Heart left ventricle (tissue), 16 donors: ENCODE results near the gene NLRP9. TPM values are rescaled to one million over a fixed set of nuclear protein-coding genes. Genes with fewer than 3 reads are reported as not detected.

Source experiments
- ATAC-seq, 4 donors: fragments of 200-7000 bp; cut with Tn5 transposase; one replicate each; pipeline ENCODE4 v1.9.1; 2020 to 2022; ENCODE audit warnings: moderate library complexity in 4 of 4, mild to moderate bottlenecking in 3 of 4, moderate number of reproducible peaks in 1 of 4
- DNase-seq, 5 donors: peaks; one replicate each; pipeline ENCODE4 v3.0.0-alpha.2; 2020
- H3K27ac ChIP-seq, 12 donors: fragments of 200-600 bp; sonication (generic) in 4 of 12; one replicate each; pipeline versions ENCODE4 v1.5.0 to v1.8.0; 2016 to 2022; ENCODE audit warnings: mild to moderate bottlenecking in 2 of 12
- H3K27me3 ChIP-seq, 9 donors: fragments of 200-600 bp; sonication (generic) in 2 of 9; one replicate each; pipeline versions ENCODE4 v1.5.1 to v1.8.0; 2016 to 2022; ENCODE audit warnings: mild to moderate bottlenecking in 3 of 9
- H3K36me3 ChIP-seq, 9 donors: fragments of 200-600 bp; sonication (generic) in 2 of 9; one replicate each; pipeline versions ENCODE4 v1.5.0 to v1.8.0; 2018 to 2022; ENCODE audit warnings: mild to moderate bottlenecking in 2 of 9
- H3K4me1 ChIP-seq, 12 donors: fragments of 200-600 bp; sonication (generic) in 4 of 12; one replicate each; pipeline versions ENCODE4 v1.5.0 to v1.8.0; 2016 to 2022; ENCODE audit warnings: mild to moderate bottlenecking in 3 of 12
- H3K4me3 ChIP-seq, 12 donors: fragments of 200-600 bp; sonication (generic) in 4 of 12; one replicate each; pipeline versions ENCODE4 v1.5.0 to v1.8.0; 2017 to 2022; ENCODE audit warnings: mild to moderate bottlenecking in 9 of 12, moderate library complexity in 4 of 12
- H3K9me3 ChIP-seq, 12 donors: fragments of 200-600 bp; sonication (generic) in 4 of 12; one replicate each; pipeline versions ENCODE4 v1.5.0 to v1.8.0; 2016 to 2022; ENCODE audit warnings: mild to moderate bottlenecking in 1 of 12
- POLR2A ChIP-seq, 2 donors: fragments of 450-650 bp; IDR thresholded peaks; one replicate each; pipeline ENCODE4 v1.6.1; 2017; ENCODE audit warnings: antibody characterized with exemption in 2 of 2, mild to moderate bottlenecking in 2 of 2, moderate library complexity in 2 of 2
- WGBS, 4 donors: extraction: QIAGEN DNeasy Blood & Tissue Kit in 2 of 4; methylation state at CpG; one replicate each; pipeline versions ENCODE4 v1.1.5 to v1.1.7; 2013 to 2018; 5-methylcytosine and 5-hydroxymethylcytosine counted together
- intact Hi-C, 10 donors: fragments of 100-400 bp; cut with DNase I; formaldehyde crosslinking; loops; one replicate each; pipeline versions ENCODE4 v1.11.1 to v1.14.2; 2022
- polyA plus RNA-seq, 2 donors: library from polyadenylated mRNA; stranded (reverse); fragments of 200-250 nt; gene quantifications; one replicate each; pipeline ENCODE4 v1.2.3, GENCODE V29; 2013
- total RNA-seq, 9 donors: library from RNA; depleted of rRNA in 2 of 9; stranded (reverse); fragments of >200 nt in 2 of 9; fragmentation: NEBNext Ultra II Directional in 3 of 9; extraction: Animal tissue kit (Norgen Biotek cat#: 25700) in 3 of 9; gene quantifications; one replicate each; pipeline versions ENCODE4 v1.1.0 to v1.2.4, GENCODE V29; 2016 to 2023
- TF ChIP-seq, protein P1 (sequence below), 12 donors: fragments of 200-600 bp; sonication (generic) in 4 of 12; IDR thresholded peaks; one replicate each; pipeline versions ENCODE4 v1.5.0 to v1.8.0; 2018 to 2022; ENCODE audit warnings: antibody characterized with exemption in 12 of 12, mild to moderate bottlenecking in 5 of 12
- donor health status: ischemic (EF 13 %, LVEDD 7.1; RV severe dilation, severe dysfunction).
- donor health status: healthy with polysubstance abuse.
- donor health status: DM: no; HTN: yes; CAD: no.
- donor health status: DM: no; HTN: no; CAD: no.
- donor health status: ischemic (EF 25% LVEDD 6.9; RV normal size, moderate dysfunction).
- donor health status: ischemic (EF 25% LVEDD 5.7; RV mildly dilated, moderate dysfunction).
- donor health status: healthy.
- donor health status: DM: yes; HTN: yes; CAD: no.
- donor health status: ischemic (EF 35%, LVEDD 5.7; RV mildly dilated, moderate dysfunction).
- donor health status: nonischemic (EF 11% LVEDD 7.7; RV severe dilation, severe dysfunction).
- donor health status: DM: yes; HTN: yes; CAD: no.
- donor health status: PGD.
- donor health status: ischemic (EF 29% LVEDD 5.4; RV normal size, mild dysfunction).
- donor health status: nonischemic (EF 23%, LVEDD 6.1; RV moderate dilation, normal function).

NLRP9 gene
- total and polyA plus RNA-seq, 11 donors, result not detected

GRCh38 chr19:55699221-55699620 lies 39.0 kb downstream of the NLRP9 start:
- Histone ChIP-seq H3K4me1 (peaks cover 0 to 5% (median 0%) of the 10 kb centered on the region in 12 donors), H3K27me3 (no peaks in the 10 kb centered on the region), H3K36me3 (peaks cover 0 to 68% (median 55%) of the 10 kb centered on the region in 9 donors), H3K9me3 (no peaks in the 10 kb centered on the region), H3K27ac (no peak overlapping the region), H3K4me3 (no peak overlapping the region)
- TF ChIP-seq, protein P1, sequence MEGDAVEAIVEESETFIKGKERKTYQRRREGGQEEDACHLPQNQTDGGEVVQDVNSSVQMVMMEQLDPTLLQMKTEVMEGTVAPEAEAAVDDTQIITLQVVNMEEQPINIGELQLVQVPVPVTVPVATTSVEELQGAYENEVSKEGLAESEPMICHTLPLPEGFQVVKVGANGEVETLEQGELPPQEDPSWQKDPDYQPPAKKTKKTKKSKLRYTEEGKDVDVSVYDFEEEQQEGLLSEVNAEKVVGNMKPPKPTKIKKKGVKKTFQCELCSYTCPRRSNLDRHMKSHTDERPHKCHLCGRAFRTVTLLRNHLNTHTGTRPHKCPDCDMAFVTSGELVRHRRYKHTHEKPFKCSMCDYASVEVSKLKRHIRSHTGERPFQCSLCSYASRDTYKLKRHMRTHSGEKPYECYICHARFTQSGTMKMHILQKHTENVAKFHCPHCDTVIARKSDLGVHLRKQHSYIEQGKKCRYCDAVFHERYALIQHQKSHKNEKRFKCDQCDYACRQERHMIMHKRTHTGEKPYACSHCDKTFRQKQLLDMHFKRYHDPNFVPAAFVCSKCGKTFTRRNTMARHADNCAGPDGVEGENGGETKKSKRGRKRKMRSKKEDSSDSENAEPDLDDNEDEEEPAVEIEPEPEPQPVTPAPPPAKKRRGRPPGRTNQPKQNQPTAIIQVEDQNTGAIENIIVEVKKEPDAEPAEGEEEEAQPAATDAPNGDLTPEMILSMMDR (IDR thresholded peaks at IDR 0.05), result no peak
- no peak for TF ChIP-seq POLR2A (IDR thresholded peaks at IDR 0.05)
- intact Hi-C loops, result no loop called here
- 79 to 84% (median 81%) methylated on average over 11 of the region's 11 CpGs for WGBS, 4 donors
- DNase-seq, result peak in 1 of 5 donors; percentile 18
- ATAC-seq, result no peak

DNA sequence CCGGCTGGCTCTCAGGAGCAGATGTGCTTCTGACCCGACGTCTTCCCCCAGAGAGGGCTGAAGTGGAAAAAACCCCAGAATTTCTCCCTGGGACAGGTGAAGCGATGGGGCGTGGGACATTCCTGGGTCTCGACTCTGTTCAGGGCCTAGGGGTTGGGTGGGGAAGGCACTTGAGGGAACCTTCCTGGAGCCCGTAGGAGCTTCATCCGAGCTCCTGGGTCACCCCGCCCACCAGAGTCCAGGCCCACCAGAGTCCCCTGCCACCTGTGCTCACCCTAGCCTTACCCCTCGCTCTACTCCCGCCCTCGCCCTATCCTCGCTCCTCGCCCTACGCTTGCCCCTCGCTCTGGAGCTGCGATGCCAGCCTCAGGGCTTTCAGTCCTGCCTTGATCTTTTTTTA lies 39.9 kb downstream of the NLRP9 start:
- intact Hi-C loops, result no loop called here
- Histone ChIP-seq H3K36me3 (peaks cover 0 to 77% (median 64%) of the 10 kb centered on the region in 9 donors), H3K9me3 (no peaks in the 10 kb centered on the region), H3K4me1 (no peaks in the 10 kb centered on the region), H3K27me3 (no peaks in the 10 kb centered on the region), H3K27ac (no peak overlapping the region), H3K4me3 (no peak overlapping the region)
- WGBS, 4 donors, result 92 to 97% (median 95%) methylated on average over 15 to 17 of the region's 17 CpGs
- TF ChIP-seq, protein P1 (IDR thresholded peaks at IDR 0.05), result no peak
- no peak for TF ChIP-seq POLR2A (IDR thresholded peaks at IDR 0.05)
- peak in 1 of 5 donors; percentile 8 for DNase-seq
- peak in 1 of 4 donors; percentile 23 for ATAC-seq

GRCh38 chr19:55697698-55698097 lies 40.5 kb downstream of the NLRP9 start:
- Histone ChIP-seq H3K9me3 (no peaks in the 10 kb centered on the region), H3K36me3 (peaks cover 0 to 83% (median 70%) of the 10 kb centered on the region in 9 donors), H3K27me3 (no peaks in the 10 kb centered on the region), H3K4me1 (no peaks in the 10 kb centered on the region), H3K4me3 (no peak overlapping the region), H3K27ac (no peak overlapping the region)
- no peak for DNase-seq
- intact Hi-C loops, result no loop called here
- TF ChIP-seq, protein P1 (IDR thresholded peaks at IDR 0.05), result no peak
- 93 to 96% (median 94%) methylated on average over 8 of the region's 8 CpGs for WGBS, 4 donors
- no peak for ATAC-seq

GRCh38 chr19:55697069-55697440 lies 41.1 kb downstream of the NLRP9 start:
- Histone ChIP-seq H3K9me3 (no peaks in the 10 kb centered on the region), H3K4me1 (no peaks in the 10 kb centered on the region), H3K27ac (no peak overlapping the region), H3K36me3 (peaks cover 0 to 89% (median 73%) of the 10 kb centered on the region in 9 donors), H3K4me3 (no peak overlapping the region), H3K27me3 (no peaks in the 10 kb centered on the region)
- no peak for TF ChIP-seq POLR2A (IDR thresholded peaks at IDR 0.05)
- TF ChIP-seq, protein P1 (IDR thresholded peaks at IDR 0.05), result no peak
- DNase-seq, result peak in 1 of 5 donors; percentile 11
- 84 to 94% (median 89%) methylated on average over 8 to 12 of the region's 12 CpGs for whole genome bisulfite sequencing, 4 donors
- intact Hi-C loops, result no loop called here
- ATAC-seq, result no peak
